ENCODE results near the gene MDM4.
A peak's percentile ranks its signal among the peaks of the same experiment; 100 is the strongest.

The MDM4 gene

DNA sequence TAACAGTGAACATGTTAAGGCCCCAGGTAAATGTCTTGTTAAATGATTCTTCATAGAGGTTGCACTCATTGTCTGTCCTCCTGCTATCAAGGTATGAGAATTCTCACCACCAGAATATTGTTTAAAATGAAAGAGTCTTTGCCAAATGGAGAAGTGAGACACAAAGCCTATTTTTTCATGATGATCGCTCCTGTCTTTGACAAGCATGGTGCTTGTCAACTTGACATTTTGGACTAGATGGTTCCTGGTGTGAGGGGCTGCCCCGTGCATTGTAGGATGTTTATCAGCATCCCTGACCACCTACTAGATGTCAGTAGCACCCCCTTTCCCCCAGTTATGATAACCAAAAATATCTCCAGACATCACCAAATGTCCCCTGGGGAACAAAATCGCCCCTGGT lies 65.6 kb downstream of the MDM4 start:
- no peak for DNase-seq

DNA sequence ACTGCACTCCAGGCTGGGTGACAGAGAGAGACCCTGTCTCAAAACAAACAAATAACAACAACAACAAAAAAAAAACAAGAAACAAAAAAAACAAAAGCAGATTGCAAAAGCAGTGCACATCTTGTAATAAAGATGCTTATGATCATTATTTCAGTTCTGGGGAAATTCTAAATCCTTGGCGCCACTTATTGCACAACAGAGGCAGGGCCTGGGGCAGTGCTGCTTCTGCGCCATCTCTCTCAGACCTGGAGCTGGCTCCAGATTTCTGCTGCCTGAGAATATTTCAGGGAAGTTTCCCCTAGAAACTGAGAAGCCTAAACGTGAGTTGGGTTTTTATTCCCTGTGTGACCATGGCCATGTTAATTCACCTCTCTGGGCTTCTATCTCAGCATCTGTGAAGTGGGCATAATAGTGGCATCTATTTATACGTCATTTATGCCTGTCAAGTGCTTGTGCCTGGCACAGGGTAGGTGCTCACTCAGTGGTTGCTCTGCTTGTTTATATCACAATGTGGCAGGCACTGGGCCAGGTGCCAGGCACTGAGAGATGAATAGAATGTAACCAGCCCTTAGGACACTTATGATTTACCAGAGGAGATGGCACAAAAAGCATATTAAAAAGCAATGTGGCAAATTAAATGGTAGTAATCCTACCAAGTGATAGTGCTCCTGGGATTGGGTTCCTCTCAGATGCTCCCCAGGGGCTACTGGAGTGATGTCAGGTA lies 67.9 kb downstream of the MDM4 start:
- DNase-seq, result peak; percentile 38 to 60

DNA sequence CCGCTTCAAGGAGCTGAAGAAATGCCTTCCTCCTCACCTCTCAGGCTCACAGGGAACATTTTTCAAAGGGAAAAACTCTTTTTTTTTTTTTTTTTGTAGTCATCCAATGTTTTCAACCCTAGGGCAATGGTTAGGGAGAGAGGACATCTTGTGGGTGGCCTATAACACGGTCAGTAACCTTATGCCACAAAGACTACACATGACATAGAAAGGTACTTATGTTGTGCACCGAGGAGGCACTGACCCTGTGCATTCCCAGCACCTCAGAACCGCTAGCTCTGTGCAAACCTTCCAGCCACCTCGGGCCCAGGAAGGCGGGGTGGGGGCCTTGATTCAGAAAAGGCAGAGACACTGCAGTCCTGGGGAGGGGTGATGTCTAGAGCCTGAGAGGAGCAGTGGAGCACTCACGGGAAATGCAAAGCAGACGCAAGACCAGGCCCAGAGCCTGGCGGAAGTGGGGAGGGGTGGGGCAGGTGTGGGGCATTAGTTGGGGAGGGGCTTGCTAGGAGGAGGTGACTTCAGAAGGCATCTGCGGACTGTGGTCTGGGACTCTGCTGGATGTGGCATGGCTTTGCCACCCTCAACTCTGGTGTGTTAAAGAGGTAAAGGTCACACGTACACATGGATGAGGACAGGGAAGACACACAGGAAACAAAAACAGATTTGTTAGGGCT lies 68.6 kb downstream of the MDM4 start:
- DNase-seq, result peak; percentile 41 to 72

DNA sequence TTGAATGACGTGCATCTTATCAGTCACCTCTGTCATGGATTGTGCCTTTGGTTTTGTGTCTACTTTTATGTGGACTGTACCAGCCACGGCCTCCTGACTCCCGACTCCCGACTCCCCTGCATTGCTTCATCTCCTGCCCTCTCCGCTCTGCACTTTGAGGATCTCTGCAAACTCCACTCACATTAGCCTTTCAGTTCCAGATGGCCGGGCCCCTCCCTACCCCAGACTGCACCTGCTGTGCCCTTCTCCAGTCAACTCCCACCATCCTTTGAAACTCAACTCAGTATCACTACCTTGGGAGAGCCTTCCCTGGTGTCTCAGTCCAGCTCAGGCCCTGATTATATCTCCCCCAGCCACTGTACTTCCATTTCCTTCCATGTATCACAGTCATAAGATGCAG lies 71.4 kb downstream of the MDM4 start:
- DNase-seq, result no peak

DNA sequence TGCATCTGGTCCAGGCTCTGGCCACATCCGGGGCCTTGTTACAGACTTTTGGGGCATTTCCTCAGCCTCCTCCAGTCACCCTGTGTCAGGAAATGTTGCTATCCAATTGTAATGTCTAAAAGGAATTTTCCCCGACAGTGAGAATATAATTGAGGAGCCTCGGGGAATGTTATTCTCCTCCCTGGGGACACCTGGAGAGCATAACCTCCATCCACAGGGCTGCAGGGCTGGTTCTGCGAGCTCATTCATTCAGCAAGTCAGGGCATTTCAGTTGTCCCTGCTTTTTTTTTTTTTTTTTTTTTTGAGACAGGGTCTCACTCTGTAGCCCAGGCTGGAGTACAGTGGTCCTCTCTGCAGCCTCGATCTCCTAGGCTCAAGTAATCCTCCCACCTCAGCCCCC lies 72.6 kb downstream of the MDM4 start:
- DNase-seq, result no peak

DNA sequence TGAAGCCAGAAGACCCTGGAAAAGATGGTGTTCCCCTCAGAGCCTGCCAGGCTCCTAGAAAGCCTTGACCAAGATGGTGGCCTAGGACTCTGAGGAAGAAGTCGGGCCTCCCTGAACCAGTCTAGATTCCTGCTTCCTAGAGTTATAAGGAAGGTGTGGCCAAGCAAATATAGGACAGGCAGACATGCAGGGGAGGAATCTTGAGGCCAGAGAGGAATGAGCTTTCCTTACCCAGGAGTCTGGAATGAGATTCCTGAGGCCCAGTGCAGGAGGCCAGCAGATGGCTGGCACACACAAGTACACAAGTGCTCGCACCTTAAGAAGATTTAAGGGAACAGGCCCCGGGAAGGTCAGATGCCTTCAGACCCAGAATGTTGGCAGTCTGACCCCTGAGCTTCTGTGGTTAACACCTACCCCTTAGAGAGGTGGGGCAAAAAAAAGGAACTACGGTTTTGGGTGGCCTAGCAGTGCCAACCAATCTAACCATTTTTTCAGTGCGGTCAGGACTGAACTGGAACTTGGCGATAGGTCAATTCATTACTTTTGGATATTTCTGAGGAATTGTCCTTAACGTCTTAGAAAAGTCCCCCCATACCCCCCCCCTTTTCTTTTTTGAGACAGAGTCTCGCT lies 73.3 kb downstream of the MDM4 start:
- no peak for DNase-seq

DNA sequence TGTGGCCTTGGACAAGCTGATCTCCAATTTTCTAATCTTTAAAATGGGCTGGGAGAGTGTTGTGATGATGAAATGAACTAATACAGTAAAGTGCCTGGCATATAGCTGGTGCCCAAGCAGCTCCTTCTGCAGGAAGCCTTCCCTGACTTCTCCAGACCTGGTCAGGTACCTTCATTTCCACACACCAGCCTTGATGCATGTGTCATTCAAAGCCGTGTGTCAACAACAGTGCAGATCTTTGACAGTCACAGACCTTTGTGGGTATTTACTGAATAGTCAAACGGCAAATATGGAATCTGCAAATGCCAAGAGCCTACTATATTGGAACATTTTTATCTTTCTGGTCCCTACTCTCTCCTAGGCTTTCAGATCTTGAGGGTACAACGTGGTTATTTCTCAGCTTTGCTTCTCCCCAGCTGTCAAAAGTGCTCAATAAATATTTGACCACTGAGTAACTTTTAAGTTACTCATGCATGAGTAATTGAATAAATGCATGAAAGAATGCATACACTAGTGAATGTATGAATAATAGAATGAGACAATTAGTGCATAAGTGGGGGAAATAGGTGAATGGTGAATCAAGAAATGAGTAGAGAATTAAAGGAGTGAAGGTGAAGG lies 75.4 kb downstream of the MDM4 start:
- DNase-seq, result no peak

DNA sequence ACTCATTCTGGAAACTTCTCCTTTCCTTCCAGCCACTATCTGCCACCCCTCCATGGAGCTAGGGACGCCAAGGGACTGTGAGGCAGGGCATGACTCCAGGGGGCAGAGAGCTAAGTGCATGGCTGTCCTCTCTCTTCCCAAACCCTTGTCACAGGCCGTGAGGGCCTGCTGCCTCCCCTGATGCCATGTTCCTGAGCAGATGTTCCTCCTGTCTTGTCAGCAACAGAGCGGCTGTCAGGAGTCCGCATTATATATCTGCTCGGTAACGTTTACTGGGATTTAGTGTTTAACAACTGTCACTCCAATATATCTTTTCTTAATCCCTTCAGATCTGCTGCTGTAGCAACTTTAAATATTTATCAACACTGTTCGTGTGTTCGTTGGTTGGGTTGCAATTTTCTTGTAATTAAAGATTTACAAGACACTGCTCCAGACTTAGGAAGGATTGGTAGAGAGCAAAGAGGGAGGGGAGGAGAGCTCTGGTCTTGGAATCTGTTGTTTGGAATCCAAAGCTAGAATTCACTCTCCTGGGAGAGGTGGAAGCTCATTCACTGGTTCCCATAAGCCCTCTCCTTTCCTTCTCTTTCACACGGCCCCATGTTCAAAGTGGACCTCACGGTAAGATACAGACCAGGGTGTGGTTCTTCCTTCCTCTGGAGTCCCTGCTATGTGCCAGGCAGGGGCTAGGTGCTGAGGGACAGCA lies 76.2 kb downstream of the MDM4 start:
- DNase-seq, result no peak

DNA sequence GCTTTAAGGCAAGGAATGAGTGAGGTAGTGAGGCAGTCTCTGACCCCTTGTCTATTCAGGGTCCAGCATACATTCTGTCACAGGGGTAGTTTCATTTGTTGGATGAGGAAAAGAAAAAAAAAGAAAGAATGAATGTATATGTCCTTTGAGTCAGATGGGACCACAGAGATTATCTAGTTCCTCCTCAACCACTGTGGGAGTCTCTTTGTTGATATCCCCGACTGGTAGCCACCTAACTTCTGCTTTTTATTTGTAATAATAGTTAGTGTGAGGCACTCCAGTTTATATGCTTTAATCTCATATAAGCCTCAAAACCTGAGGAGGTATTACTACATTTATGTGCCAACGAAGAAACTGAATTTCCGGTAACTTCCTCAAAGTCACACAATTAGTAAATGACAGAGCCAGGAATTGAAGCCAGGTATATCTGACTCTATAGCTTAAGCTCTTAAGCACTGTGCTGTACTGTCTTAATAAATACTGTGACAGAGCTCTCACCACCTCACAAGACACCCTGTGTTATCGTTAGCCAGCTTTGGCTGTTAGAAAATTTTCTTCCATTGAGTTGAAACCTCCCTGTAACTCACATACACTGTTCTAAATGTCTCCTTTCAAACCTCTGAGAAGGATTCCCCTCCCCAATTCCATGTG lies 82.2 kb downstream of the MDM4 start:
- DNase-seq, result no peak

DNA sequence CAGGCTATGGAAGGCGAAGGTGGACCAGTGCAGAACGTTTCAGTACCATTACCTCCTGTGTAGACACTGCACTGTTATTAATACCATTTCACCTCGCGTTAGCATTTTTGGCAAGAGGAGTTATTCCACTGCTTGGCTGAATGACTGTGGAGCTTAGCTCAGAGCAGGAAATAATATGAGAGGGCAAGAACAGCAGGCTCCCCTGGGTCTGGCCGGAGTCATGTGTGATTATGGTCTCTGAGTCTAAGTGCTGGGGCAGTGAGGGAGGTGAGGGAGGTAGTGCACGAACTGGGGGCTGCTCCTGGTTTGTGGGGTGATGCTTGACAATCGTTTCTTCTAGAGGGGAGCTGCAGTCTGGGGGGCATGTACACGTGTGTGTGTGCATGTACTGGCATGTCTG lies 82.9 kb downstream of the MDM4 start:
- DNase-seq, result no peak

DNA sequence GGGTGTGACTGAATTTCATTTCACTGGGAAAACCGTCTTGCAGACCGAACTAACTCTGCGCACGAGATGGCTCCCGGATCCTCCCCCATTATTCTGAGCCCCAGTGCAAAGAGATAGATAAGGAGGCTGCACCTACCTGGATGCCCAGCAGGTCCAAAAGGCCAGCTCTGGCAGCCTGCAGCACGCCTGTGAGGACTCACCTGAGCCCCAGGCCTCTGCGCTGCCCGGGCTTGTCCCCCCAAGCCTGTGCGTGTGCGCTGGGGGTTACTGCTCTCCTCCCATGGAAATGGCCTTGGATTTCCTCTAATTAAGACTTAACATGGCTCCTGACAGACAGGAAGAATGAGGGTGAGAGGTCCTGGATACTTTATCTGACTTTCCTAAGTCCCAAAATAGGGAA lies 83.4 kb downstream of the MDM4 start:
- DNase-seq, result no peak

DNA sequence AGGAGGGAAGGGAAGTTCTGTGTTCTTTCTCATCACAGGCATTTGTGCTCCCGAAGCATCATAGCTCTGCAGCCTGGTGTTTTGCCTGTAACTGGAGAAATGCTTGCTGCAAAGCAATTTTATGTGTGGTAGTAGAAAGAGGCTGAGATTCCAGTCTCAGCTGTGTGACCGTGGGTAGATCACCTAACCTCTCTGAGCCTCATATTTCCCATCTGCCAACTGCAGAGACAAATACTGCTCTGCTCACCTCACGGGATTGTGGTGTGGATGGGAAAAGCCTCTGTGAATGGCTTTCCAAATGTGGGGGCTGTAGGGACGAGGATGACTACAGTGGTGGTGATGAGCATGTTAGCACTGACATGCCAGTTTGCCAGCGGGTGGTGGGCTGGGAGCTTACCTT lies 84.0 kb downstream of the MDM4 start:
- no peak for DNase-seq

DNA sequence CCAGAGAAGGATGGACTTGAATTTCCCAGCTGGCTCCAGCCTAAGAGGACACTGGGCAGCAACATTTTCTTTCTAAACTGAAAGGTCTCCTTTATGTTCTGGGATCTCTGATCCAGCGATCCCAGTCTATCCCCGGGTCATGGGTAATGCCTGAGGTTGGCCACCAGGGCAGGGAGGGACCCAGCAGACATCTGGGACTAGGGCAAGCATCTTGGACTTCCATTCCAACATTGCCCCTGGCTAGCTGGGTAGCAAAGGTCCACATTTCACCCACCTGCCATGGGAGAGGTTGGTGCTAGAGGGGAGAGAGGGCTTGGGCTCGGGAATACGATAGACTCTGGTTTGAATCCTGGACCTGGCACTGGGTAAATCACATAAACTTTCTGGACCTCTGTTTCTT lies 84.8 kb downstream of the MDM4 start:
- no peak for DNase-seq

DNA sequence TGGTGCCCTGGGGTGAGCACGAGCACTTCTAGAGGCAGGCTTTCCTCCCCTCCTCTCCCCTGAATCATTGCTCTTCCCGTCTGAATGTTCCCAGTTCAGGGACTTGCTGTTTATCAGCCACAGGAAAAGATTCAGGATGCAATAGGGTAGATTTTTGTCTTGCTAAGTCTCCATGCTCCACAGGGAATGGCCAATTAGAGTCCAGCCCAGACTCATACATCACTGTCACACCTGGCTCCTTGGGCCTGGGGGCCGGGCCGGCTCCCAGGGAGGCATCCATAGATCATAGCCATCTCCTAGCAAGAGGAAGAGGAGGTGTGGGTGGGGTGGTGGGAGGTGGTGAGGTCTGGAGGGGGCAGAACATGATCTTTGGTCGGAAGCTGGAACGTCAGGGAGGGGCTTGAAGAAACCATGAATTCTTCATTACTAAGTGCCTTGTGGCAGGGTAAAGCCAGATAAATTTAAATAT lies 85.9 kb downstream of the MDM4 start:
- DNase-seq, result no peak

DNA sequence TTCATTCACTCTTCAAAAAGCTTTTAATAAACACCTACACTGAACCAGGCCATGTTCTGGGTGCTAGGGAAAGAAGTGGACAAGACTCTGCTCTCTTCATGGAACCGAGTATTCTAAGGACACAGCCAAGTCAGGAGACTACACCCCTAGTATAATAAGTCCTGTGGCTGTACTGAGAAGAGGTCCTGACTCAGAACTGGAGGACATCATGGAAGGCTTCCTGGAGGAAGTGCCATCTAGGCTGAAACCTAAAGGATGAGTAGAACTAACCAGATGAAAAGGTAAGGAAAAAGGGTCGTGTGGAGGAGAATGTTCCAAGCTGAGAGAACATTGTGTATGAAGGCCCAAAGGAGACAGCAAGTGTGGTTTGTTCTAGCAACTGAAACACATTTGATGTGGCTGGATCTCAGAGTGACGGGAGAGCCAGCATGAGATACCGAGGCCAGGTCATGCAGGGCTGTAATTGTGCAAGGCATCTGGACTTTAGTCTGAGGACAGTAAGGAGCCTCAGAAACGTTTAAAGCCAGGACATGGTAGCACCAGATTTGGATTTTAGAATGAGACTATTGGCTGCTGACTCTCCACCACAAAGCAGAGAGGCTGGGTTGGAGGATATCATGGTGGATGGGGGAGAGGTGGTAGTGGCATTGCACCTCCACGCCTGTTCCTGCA lies 86.8 kb downstream of the MDM4 start:
- no peak for DNase-seq

DNA sequence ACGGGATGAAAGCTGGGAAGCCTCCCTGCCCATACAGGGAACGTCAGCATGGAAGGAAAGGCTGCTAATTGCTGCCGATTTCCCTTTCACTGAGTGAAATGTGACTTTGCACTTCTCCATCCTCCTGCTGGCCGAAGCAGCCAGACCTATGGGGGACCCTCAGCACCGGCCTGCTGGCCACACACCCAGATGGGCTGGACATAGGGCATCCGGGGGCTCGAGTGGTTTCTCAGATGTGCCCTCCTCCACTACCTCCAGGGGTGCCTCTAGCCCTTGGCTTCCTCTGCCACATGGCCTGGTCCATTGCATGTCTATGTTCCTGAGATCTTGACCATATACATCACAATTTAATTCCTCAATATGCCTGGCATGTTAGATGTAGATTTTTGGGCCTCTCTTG lies 89.6 kb downstream of the MDM4 start:
- no peak for DNase-seq

Measured in SHP77 (cell line).